PC-3 (cell line): ENCODE data around the gene PCK2.

Experiments
- CTCF ChIP-seq: fragments of 300-600 bp; sonication (generic); conservative IDR thresholded peaks from 2 replicates; pipeline ENCODE4 v1.5.1; 2017; ENCODE audit warnings: antibody characterized with exemption, low read depth, mild to moderate bottlenecking, low read length
- EZH2 ChIP-seq: fragments of 300-600 bp; sonication (generic); IDR thresholded peaks from one replicate; pipeline ENCODE4 v1.6.1; 2017; ENCODE audit warnings: antibody characterized with exemption, mild to moderate bottlenecking, low read length; ENCODE audit not compliant: unreplicated experiment

- TF ChIP-seq CTCF (no peak), EZH2 (no peak)
Measured at GRCh38 chr14:24132061-24132685, 38.1 kb downstream of the PCK2 start.
